AG09309 (cell line): ENCODE results near the gene XXYLT1.

Source experiments
- DNase-seq: peaks from one replicate; pipeline ENCODE4 v3.0.0-alpha.2; 2010; ENCODE audit warnings: low read depth
- H3K4me3 ChIP-seq: 2 replicates; pipeline ENCODE4 v1.5.1; 2011; ENCODE audit warnings: mild to moderate bottlenecking, low read depth, low read length, moderate library complexity; ENCODE audit not compliant: control insufficient read depth
- CTCF ChIP-seq: IDR thresholded peaks from 2 replicates; pipeline ENCODE4 v1.5.1; 2011; ENCODE audit warnings: mild to moderate bottlenecking, low read depth, low read length, inconsistent platforms; ENCODE audit not compliant: insufficient read depth, control insufficient read depth; ENCODE audit errors: missing control alignments

The XXYLT1 gene

GRCh38 chr3:195071916-195072820 is 198.8 kb downstream of the XXYLT1 start:
- TF ChIP-seq CTCF: no peak
- no peak overlapping the region for H3K4me3 ChIP-seq
- DNase-seq: no peak

GRCh38 chr3:195071011-195071728 is 199.8 kb downstream of the XXYLT1 start:
- no peak for TF ChIP-seq CTCF
- no peak overlapping the region for H3K4me3 ChIP-seq
- no peak for DNase-seq

- TF ChIP-seq CTCF: no peak
- DNase-seq: no peak
- no peak overlapping the region for H3K4me3 ChIP-seq
Observed at GRCh38 chr3:195070336-195070735, 200.6 kb downstream of the XXYLT1 start.

GRCh38 chr3:195069501-195070251 is 201.3 kb downstream of the XXYLT1 start:
- no peak overlapping the region for H3K4me3 ChIP-seq
- no peak for DNase-seq
- TF ChIP-seq CTCF: no peak

- H3K4me3 ChIP-seq: no peak overlapping the region
- no peak for TF ChIP-seq CTCF
- no peak for DNase-seq
Observed at GRCh38 chr3:195068084-195069080, 202.6 kb downstream of the XXYLT1 start.

GRCh38 chr3:195066441-195066841 is 204.5 kb downstream of the XXYLT1 start:
- DNase-seq: no peak
- H3K4me3 ChIP-seq: no peak overlapping the region
- TF ChIP-seq CTCF: no peak
